HepG2 (cell line): ENCODE results near the gene NDOR1. TPM values are rescaled to one million over a fixed set of nuclear protein-coding genes. Genes with fewer than 3 reads are reported as not detected.

Source experiments
- CSRNP2 ChIP-seq: sonication (generic); formaldehyde crosslinking; conservative IDR thresholded peaks from 2 replicates; pipeline ENCODE4 v1.8.0; 2022; ENCODE audit warnings: low read depth, missing genetic modification reagents
- EED ChIP-seq: sonication (generic); formaldehyde crosslinking; IDR thresholded peaks from 2 replicates; pipeline ENCODE4 v1.5.0; 2020; ENCODE audit warnings: mild to moderate bottlenecking, missing genetic modification reagents
- FOSL1 ChIP-seq: sonication (generic); formaldehyde crosslinking; IDR thresholded peaks from 2 replicates; pipeline ENCODE4 v1.9.0; 2021; ENCODE audit warnings: missing genetic modification reagents, borderline replicate concordance
- GRHL1 ChIP-seq: sonication (generic); formaldehyde crosslinking; conservative IDR thresholded peaks from 2 replicates; pipeline ENCODE4 v1.8.0; 2022; ENCODE audit warnings: missing genetic modification reagents
- HNF4G ChIP-seq, 2 experiments: sonication (generic) in 1 of 2; formaldehyde crosslinking in 1 of 2; IDR thresholded peaks; 2 replicates each; pipeline versions ENCODE4 v1.4.0 to v1.6.1; 2011 to 2020; ENCODE audit warnings: borderline replicate concordance in 2 of 2, low read depth in 2 of 2, mild to moderate bottlenecking in 2 of 2, low read length in 1 of 2, missing genetic modification reagents in 1 of 2, moderate library complexity in 1 of 2
- MED1 ChIP-seq: sonication (generic); formaldehyde crosslinking; IDR thresholded peaks from 2 replicates; pipeline ENCODE4 v1.4.0; 2020; ENCODE audit warnings: missing genetic modification reagents
- RARA ChIP-seq: IDR thresholded peaks from 2 replicates; pipeline ENCODE4 v1.6.1; 2016; ENCODE audit warnings: missing genetic modification reagents, missing compliant biosample characterization
- SALL2 ChIP-seq: sonication (generic); formaldehyde crosslinking; IDR thresholded peaks from 2 replicates; pipeline ENCODE4 v1.8.1; 2023; ENCODE audit warnings: mild to moderate bottlenecking, missing genetic modification reagents, inconsistent platforms
- SKIL ChIP-seq: sonication (generic); formaldehyde crosslinking; IDR thresholded peaks from 2 replicates; pipeline ENCODE4 v1.8.0; 2022; ENCODE audit warnings: missing genetic modification reagents, mild to moderate bottlenecking, moderate library complexity, borderline replicate concordance
- TCF7 ChIP-seq: sonication (generic); IDR thresholded peaks from 2 replicates; pipeline ENCODE4 v1.6.1; 2016; ENCODE audit warnings: antibody characterized with exemption, low read depth
- ZNF362 ChIP-seq: sonication (generic); formaldehyde crosslinking; IDR thresholded peaks from 2 replicates; pipeline ENCODE4 v1.4.0; 2020; ENCODE audit warnings: missing genetic modification reagents, mild to moderate bottlenecking, borderline replicate concordance
- ZNF430 ChIP-seq: sonication (generic); formaldehyde crosslinking; IDR thresholded peaks from 2 replicates; pipeline ENCODE4 v1.9.0; 2021; ENCODE audit warnings: mild to moderate bottlenecking, missing genetic modification reagents
- ZNF441 ChIP-seq: sonication (generic); formaldehyde crosslinking; IDR thresholded peaks from 2 replicates; pipeline ENCODE4 v1.7.0; 2021; ENCODE audit warnings: missing genetic modification reagents, borderline replicate concordance
- ZNF724P ChIP-seq: sonication (generic); formaldehyde crosslinking; IDR thresholded peaks from 2 replicates; pipeline ENCODE4 v1.8.0; 2022; ENCODE audit warnings: missing genetic modification reagents, borderline replicate concordance
- polyA plus RNA-seq, 8 experiments: library from polyadenylated mRNA; depleted of rRNA in 3 of 8; stranded (reverse) in 7 of 8; unstranded in 1 of 8; fragments of >200 nt; fragmentation: Illumina TruSeq in 4 of 8; extraction: Trizol in 4 of 8; gene quantifications; 2 replicates each; pipeline versions ENCODE4 v1.2.1 to v1.2.3, GENCODE V29; 2011 to 2016; ENCODE audit warnings: low read depth in 4 of 8, missing spikeins in 1 of 8, mixed read lengths in 1 of 8; ENCODE audit not compliant: insufficient read depth in 1 of 8
- total RNA-seq, 5 experiments: library from RNA; depleted of rRNA; stranded (reverse); fragments of >200 nt; fragmentation: Illumina TruSeq; extraction: Trizol; gene quantifications; 2 replicates each; pipeline ENCODE4 v1.2.3, GENCODE V29; 2016; ENCODE audit warnings: low read depth in 1 of 5
- TF ChIP-seq, protein P1 (sequence below): sonication (generic); formaldehyde crosslinking; IDR thresholded peaks from 2 replicates; pipeline ENCODE4 v1.4.0; 2020; ENCODE audit warnings: mild to moderate bottlenecking, low read depth, missing genetic modification reagents
- TF ChIP-seq, protein P2 (sequence below): sonication (generic); formaldehyde crosslinking; IDR thresholded peaks from 2 replicates; pipeline ENCODE4 v1.8.0; 2023; ENCODE audit warnings: mild to moderate bottlenecking, missing genetic modification reagents

NDOR1 gene
- total and polyA plus RNA-seq, 2 of the 13 experiments (the other 11 are each of a cell fraction or from before 2014, with no cell fraction given) = 3.6 to 8.7 TPM

- TF ChIP-seq, protein P1, sequence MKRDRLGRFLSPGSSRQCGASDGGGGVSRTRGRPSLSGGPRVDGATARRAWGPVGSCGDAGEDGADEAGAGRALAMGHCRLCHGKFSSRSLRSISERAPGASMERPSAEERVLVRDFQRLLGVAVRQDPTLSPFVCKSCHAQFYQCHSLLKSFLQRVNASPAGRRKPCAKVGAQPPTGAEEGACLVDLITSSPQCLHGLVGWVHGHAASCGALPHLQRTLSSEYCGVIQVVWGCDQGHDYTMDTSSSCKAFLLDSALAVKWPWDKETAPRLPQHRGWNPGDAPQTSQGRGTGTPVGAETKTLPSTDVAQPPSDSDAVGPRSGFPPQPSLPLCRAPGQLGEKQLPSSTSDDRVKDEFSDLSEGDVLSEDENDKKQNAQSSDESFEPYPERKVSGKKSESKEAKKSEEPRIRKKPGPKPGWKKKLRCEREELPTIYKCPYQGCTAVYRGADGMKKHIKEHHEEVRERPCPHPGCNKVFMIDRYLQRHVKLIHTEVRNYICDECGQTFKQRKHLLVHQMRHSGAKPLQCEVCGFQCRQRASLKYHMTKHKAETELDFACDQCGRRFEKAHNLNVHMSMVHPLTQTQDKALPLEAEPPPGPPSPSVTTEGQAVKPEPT (CRISPR knock-in tag) = 0 out of 2 replicates have a peak, but pooled peaks have one; percentile 23
- TF ChIP-seq SKIL (CRISPR knock-in tag) (no peak), HNF4G (IDR thresholded peaks at IDR 0.05; ENCODE audit: borderline replicate concordance, low read depth, low read length) (peak; percentile 74), HNF4G (CRISPR knock-in tag; IDR thresholded peaks at IDR 0.05; ENCODE audit: borderline replicate concordance, low read depth) (peak; percentile 54; the same call in 1 of the 2 replicates), GRHL1 (no peak), EED (CRISPR knock-in tag) (no peak), ZNF724P (CRISPR knock-in tag) (peak; percentile 89; the same call in 1 of the 2 replicates), MED1 (peak; percentile 50), FOSL1 (CRISPR knock-in tag) (peak; percentile 16; the same call in 1 of the 2 replicates), ZNF362 (CRISPR knock-in tag) (no peak), TCF7 (no peak), SALL2 (no peak), CSRNP2 (no peak), ZNF441 (CRISPR knock-in tag) (peak; percentile 29; the same call in 1 of the 2 replicates), RARA (CRISPR knock-in tag) (peak; percentile 65), ZNF430 (CRISPR knock-in tag) (peak; percentile 55)
- TF ChIP-seq, protein P2, sequence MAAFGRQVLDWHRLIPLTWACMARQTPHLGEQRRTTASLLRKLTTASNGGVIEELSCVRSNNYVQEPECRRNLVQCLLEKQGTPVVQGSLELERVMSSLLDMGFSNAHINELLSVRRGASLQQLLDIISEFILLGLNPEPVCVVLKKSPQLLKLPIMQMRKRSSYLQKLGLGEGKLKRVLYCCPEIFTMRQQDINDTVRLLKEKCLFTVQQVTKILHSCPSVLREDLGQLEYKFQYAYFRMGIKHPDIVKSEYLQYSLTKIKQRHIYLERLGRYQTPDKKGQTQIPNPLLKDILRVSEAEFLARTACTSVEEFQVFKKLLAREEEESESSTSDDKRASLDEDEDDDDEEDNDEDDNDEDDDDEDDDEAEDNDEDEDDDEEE (CRISPR knock-in tag) = no peak
These were observed 36.2 kb downstream of the NDOR1 start (continued) for GRCh38 chr9:137241490-137242268.
